H1 (cell line): Measurements from ENCODE around the gene NEDD9. TPM values are rescaled to one million over a fixed set of nuclear protein-coding genes. Genes with fewer than 3 reads are reported as not detected.

Source experiments
- CTCF ChIA-PET: fragments of 300-600 bp; sonication (Branson Sonifier 250); formaldehyde crosslinking; loops from one replicate; lab custom pipeline; 2021; ENCODE audit not compliant: partially characterized antibody; lab: Charles Lee
- POLR2A ChIA-PET: fragments of 300-600 bp; sonication (Branson Sonifier 250); formaldehyde crosslinking; loops from one replicate; lab custom pipeline; 2021; ENCODE audit warnings: inconsistent platforms; ENCODE audit not compliant: partially characterized antibody; lab: Charles Lee
- DNase-seq, 2 experiments: peaks; one replicate each; pipeline versions ENCODE4 v3.0.0 to v3.0.0-alpha.2; 2010 to 2022; ENCODE audit warnings: low spot score in 2 of 2, low read depth in 1 of 2, mixed read lengths in 1 of 2
- FAIRE-seq: peaks from 2 replicates; lab custom pipeline; 2011; peaks lifted over from hg19 to GRCh38; lab: Jason Lieb, UNC
- H2AFZ ChIP-seq: 2 replicates; pipeline ENCODE4 v1.8.1; 2012; ENCODE audit warnings: low read length, inconsistent platforms
- H2AK5ac ChIP-seq: 2 replicates; pipeline ENCODE4 v1.6.1; 2013; ENCODE audit warnings: low read depth, low read length
- H2BK120ac ChIP-seq: replicated peaks from 2 replicates; pipeline ENCODE3; 2013; ENCODE audit warnings: low read depth, low read length, inconsistent platforms
- H2BK12ac ChIP-seq: 2 replicates; pipeline ENCODE4 v1.6.1; 2013; ENCODE audit warnings: low read depth, low read length
- H2BK15ac ChIP-seq: 2 replicates; pipeline ENCODE4 v1.6.1; 2013; ENCODE audit warnings: low read length
- H2BK20ac ChIP-seq: 2 replicates; pipeline ENCODE4 v1.6.1; 2013; ENCODE audit warnings: low read length
- H2BK5ac ChIP-seq: 2 replicates; pipeline ENCODE4 v1.6.1; 2013; ENCODE audit warnings: low read depth, low read length
- H3K14ac ChIP-seq: 2 replicates; pipeline ENCODE4 v1.6.1; 2013; ENCODE audit warnings: inconsistent platforms; ENCODE audit not compliant: insufficient read length
- H3K18ac ChIP-seq: 2 replicates; pipeline ENCODE4 v1.6.1; 2013; ENCODE audit warnings: low read length; ENCODE audit errors: extremely low read depth
- H3K23ac ChIP-seq: 2 replicates; pipeline ENCODE4 v1.6.1; 2013; ENCODE audit warnings: inconsistent platforms; ENCODE audit not compliant: insufficient read length
- H3K23me2 ChIP-seq: 2 replicates; pipeline ENCODE4 v1.6.1; 2013; ENCODE audit warnings: low read depth, low read length
- H3K27ac ChIP-seq: 2 replicates; pipeline ENCODE4 v1.6.1; 2011; ENCODE audit warnings: low read depth, low read length, inconsistent platforms
- H3K27me3 ChIP-seq, 4 experiments: replicated peaks in 1 of 4; 1 replicate in 1 of 4; 2 replicates in 3 of 4; pipeline versions ENCODE4 v1.6.1 to v1.8.1; 2011 to 2013; ENCODE audit warnings: low read length in 3 of 4, mild to moderate bottlenecking in 3 of 4, inconsistent platforms in 2 of 4, mixed read lengths in 2 of 4, moderate library complexity in 1 of 4; ENCODE audit not compliant: control insufficient read depth in 3 of 4, insufficient read depth in 3 of 4; ENCODE audit errors: extremely low read depth in 1 of 4
- H3K36me3 ChIP-seq, 4 experiments: 2 replicates each; pipeline versions ENCODE4 v1.6.1 to v1.8.1; 2011 to 2013; ENCODE audit warnings: mild to moderate bottlenecking in 4 of 4, low read length in 3 of 4, moderate library complexity in 2 of 4, control low read depth in 1 of 4, inconsistent platforms in 1 of 4; ENCODE audit not compliant: insufficient read depth in 4 of 4, control insufficient read depth in 2 of 4
- H3K4ac ChIP-seq: replicated peaks from 2 replicates; pipeline ENCODE3; 2013; ENCODE audit warnings: low read length, low read depth, mixed read lengths, inconsistent platforms; ENCODE audit not compliant: insufficient read length
- H3K4me1 ChIP-seq, 4 experiments: replicated peaks in 1 of 4; 1 replicate in 1 of 4; 2 replicates in 3 of 4; pipeline versions ENCODE4 v1.6.1 to v1.8.1; 2011 to 2013; ENCODE audit warnings: low read length in 3 of 4, inconsistent platforms in 2 of 4, mixed read lengths in 1 of 4; ENCODE audit not compliant: insufficient read depth in 4 of 4, control insufficient read depth in 3 of 4
- H3K4me2 ChIP-seq, 2 experiments: 2 replicates each; pipeline versions ENCODE4 v1.6.1 to v1.8.1; 2011 to 2013; ENCODE audit warnings: low read depth in 2 of 2, low read length in 2 of 2, control low read depth in 1 of 2, inconsistent platforms in 1 of 2, mild to moderate bottlenecking in 1 of 2; ENCODE audit not compliant: insufficient read depth in 1 of 2
- H3K4me3 ChIP-seq, 4 experiments: fragments of 200-600, 300-600 bp in 1 of 4; sonication (generic), shearing (Covaris generic), sonication (Bioruptor Twin) in 1 of 4; 2 replicates each; pipeline versions ENCODE4 v1.5.1 to v1.8.1; 2011 to 2016; ENCODE audit warnings: low read length in 4 of 4, low read depth in 3 of 4, control low read depth in 2 of 4, inconsistent platforms in 2 of 4, mild to moderate bottlenecking in 2 of 4, mixed read lengths in 1 of 4, moderate library complexity in 1 of 4; ENCODE audit not compliant: insufficient read depth in 2 of 4; ENCODE audit errors: extremely low read depth in 1 of 4
- H3K56ac ChIP-seq: replicated peaks from 2 replicates; pipeline ENCODE3; 2013; ENCODE audit warnings: low read depth, mild to moderate bottlenecking, mixed read lengths, low read length, inconsistent platforms; ENCODE audit not compliant: insufficient read length
- H3K79me1 ChIP-seq: 2 replicates; pipeline ENCODE4 v1.6.1; 2013; ENCODE audit warnings: low read depth, low read length, control low read depth
- H3K79me2 ChIP-seq, 2 experiments: 2 replicates each; pipeline versions ENCODE4 v1.6.1 to v1.8.1; 2012 to 2013; ENCODE audit warnings: low read length in 2 of 2, mild to moderate bottlenecking in 2 of 2, inconsistent platforms in 1 of 2; ENCODE audit not compliant: insufficient read depth in 2 of 2, control insufficient read depth in 1 of 2
- H3K9ac ChIP-seq, 4 experiments: replicated peaks in 1 of 4; 1 replicate in 1 of 4; 2 replicates in 3 of 4; pipeline versions ENCODE4 v1.6.1 to v1.8.1; 2011 to 2013; ENCODE audit warnings: low read depth in 3 of 4, low read length in 3 of 4, control low read depth in 2 of 4, mild to moderate bottlenecking in 2 of 4, moderate library complexity in 2 of 4, inconsistent platforms in 1 of 4; ENCODE audit errors: extremely low read depth in 1 of 4
- H3K9me3 ChIP-seq, 2 experiments: 2 replicates each; pipeline versions ENCODE4 v1.6.1 to v1.8.1; 2012 to 2013; ENCODE audit warnings: mild to moderate bottlenecking in 2 of 2, moderate library complexity in 2 of 2, control low read depth in 1 of 2, inconsistent platforms in 1 of 2, low read depth in 1 of 2, low read length in 1 of 2, mixed read lengths in 1 of 2; ENCODE audit not compliant: insufficient read depth in 2 of 2
- H4K20me1 ChIP-seq, 2 experiments: replicated peaks in 1 of 2; 2 replicates each; pipeline versions ENCODE3 to v1.8.1; 2011 to 2013; ENCODE audit warnings: inconsistent platforms in 2 of 2, low read length in 2 of 2, mild to moderate bottlenecking in 1 of 2; ENCODE audit not compliant: insufficient read depth in 2 of 2, control insufficient read depth in 1 of 2
- H4K5ac ChIP-seq: 2 replicates; pipeline ENCODE4 v1.6.1; 2013; ENCODE audit warnings: low read length, low read depth, mixed read lengths, inconsistent platforms; ENCODE audit not compliant: insufficient read length
- H4K8ac ChIP-seq: 2 replicates; pipeline ENCODE4 v1.8.0; 2013; ENCODE audit warnings: mild to moderate bottlenecking, moderate library complexity, low read length, inconsistent platforms; ENCODE audit not compliant: insufficient read depth; ENCODE audit errors: extremely low read depth
- H4K91ac ChIP-seq: replicated peaks from 2 replicates; pipeline ENCODE3; 2013; ENCODE audit warnings: low read length, mixed read lengths, inconsistent platforms; ENCODE audit not compliant: insufficient read length
- CEBPB ChIP-seq: IDR thresholded peaks from 2 replicates; pipeline ENCODE4 v1.6.1; 2012; ENCODE audit warnings: low read depth, low read length
- YY1 ChIP-seq: IDR thresholded peaks from 2 replicates; pipeline ENCODE4 v1.6.1; 2011; ENCODE audit warnings: low read depth, mild to moderate bottlenecking, low read length
- WGBS, 2 experiments: shearing (Covaris generic) in 1 of 2; methylation state at CpG; one replicate each; pipeline versions ENCODE4 v1.1.6 to v1.1.7; 2013 to 2015; ENCODE audit warnings: low lambda C conversion rate in 2 of 2, mixed read lengths in 2 of 2, inconsistent platforms in 1 of 2, low coverage in 1 of 2, missing lambda C conversion rate in 1 of 2; ENCODE audit not compliant: insufficient replicate concordance in 2 of 2, insufficient coverage in 1 of 2, insufficient read length in 1 of 2; ENCODE audit errors: extremely low coverage in 1 of 2, missing lambda C conversion rate in 1 of 2; 5-methylcytosine and 5-hydroxymethylcytosine counted together
- polyA plus RNA-seq, 7 experiments: library from polyadenylated mRNA; depleted of rRNA in 3 of 7; stranded (reverse) in 5 of 7; unstranded in 2 of 7; fragments of >200 nt in 5 of 7; fragments of 200-250 nt in 2 of 7; gene quantifications; 1 replicate in 5 of 7; 2 replicates in 1 of 7; 4 replicates in 1 of 7; pipeline versions ENCODE4 v1.2.1 to v1.2.3, GENCODE V29; 2011 to 2013; ENCODE audit warnings: missing spikeins in 2 of 7, mixed read lengths in 2 of 7
- total RNA-seq: library from RNA; stranded (reverse); fragmentation: NEBNext Ultra II Directional; extraction: Animal tissue kit (Norgen Biotek cat#: 25700); gene quantifications from 2 replicates; pipeline ENCODE4 v1.2.1, GENCODE V29; 2021

Gene NEDD9
- total and polyA plus RNA-seq, 2 of the 8 experiments (the other 6 are each of a cell fraction or from before 2014, with no cell fraction given): 3.6 to 12.0 TPM

DNA sequence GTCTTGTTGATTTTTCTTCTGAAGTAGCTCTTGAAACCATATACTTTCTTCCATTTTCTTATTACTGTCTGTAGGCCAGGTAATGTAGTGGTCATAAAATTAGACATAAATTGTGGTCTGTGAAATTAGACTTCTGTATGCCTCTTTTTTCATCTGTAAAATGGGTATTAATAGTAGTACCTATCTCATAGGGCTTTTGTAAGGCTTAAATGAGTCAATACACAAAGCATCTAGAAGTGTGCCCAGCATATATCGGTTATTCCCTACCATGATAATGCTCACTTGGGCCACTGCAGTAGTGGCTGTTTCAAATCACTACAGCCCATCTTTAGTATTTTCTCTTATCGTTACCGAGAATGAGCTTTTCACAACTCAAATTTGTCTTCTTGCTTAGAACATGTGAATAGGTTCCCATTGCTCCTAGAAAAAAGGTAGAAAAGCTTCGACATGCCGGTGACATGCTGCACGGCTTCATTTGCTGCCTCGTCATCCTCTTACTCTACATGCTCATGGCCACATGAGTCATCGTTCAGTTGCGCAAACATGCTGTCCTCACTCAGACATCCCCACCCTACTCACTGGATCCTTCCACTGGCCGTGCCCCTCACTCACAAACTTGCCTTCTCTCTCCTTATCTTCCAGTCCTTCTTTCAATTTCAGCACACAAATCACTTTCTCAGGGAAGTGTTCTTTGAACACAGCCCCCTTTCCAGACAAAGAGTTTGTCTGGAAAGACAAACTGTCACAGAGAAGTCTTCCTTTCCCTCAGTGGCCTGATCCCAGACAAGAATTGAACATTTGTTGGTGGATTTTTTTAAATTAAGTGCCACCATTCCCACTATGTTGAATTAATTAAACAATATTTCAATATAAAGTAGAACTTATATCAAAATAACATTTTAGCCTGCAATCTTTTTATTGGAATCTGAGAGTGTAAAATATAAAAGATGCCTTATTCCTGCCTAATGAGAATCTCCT is 88.8 kb downstream of the NEDD9 start:
- H3K23me2 ChIP-seq: no peaks in the 10 kb centered on the region
- H3K4ac ChIP-seq: no peak overlapping the region
- H2BK120ac ChIP-seq: no peak overlapping the region
- H3K36me3 ChIP-seq: no peaks in the 10 kb centered on the region
- no peak overlapping the region for H4K8ac ChIP-seq
- no peak overlapping the region for H3K4me3 ChIP-seq
- H3K56ac ChIP-seq: no peak overlapping the region
- no peak overlapping the region for H2BK5ac ChIP-seq
- no peak for FAIRE-seq
- H4K5ac ChIP-seq: no peak overlapping the region
- peak overlapping the region; percentile 55; the same call in 1 of the 2 replicates for H2BK20ac ChIP-seq
- 91% methylated on average over 10 of the region's 10 CpGs; no CpG with 5 or more reads in 1 of the 2 experiments for WGBS, 2 experiments
- no peak overlapping the region for H3K18ac ChIP-seq
- H3K9me3 ChIP-seq: no peaks in the 10 kb centered on the region
- POLR2A ChIA-PET: interaction anchor here (1.1 kb wide), 1 partner anchor 352 kb away, joined by 3 read pairs; no protein-coding TSS in a partner anchor
- no peak overlapping the region for H3K27ac ChIP-seq
- H2BK15ac ChIP-seq: no peak overlapping the region
- no peak overlapping the region for H2AFZ ChIP-seq
- no peak for DNase-seq
- H3K79me2 ChIP-seq: no peaks in the 10 kb centered on the region
- H3K4me1 ChIP-seq: peaks cover 1 to 7% (median 5%) of the 10 kb centered on the region in 4 experiments; a peak in 3 of 7 replicates
- no peaks in the 10 kb centered on the region for H4K20me1 ChIP-seq
- H3K27me3 ChIP-seq: no peaks in the 10 kb centered on the region
- H2BK12ac ChIP-seq: no peak overlapping the region
- no peak overlapping the region for H3K4me2 ChIP-seq
- H3K79me1 ChIP-seq: no peaks in the 10 kb centered on the region
- H2AK5ac ChIP-seq: 0 out of 2 replicates have a peak overlapping the region, but pooled peaks have one; percentile 40
- TF ChIP-seq CEBPB (peak; percentile 56), YY1 (no peak)
- no peak overlapping the region for H3K14ac ChIP-seq
- CTCF ChIA-PET: interaction anchor here (0.5 to 4.5 kb wide), 23 partner anchors 11 to 432 kb away, joined by 3 to 82 read pairs (median 3); no protein-coding TSS in a partner anchor
- H4K91ac ChIP-seq: no peak overlapping the region
- H3K9ac ChIP-seq: no peak overlapping the region
- H3K23ac ChIP-seq: no peak overlapping the region
